SK-N-SH (cell line): ENCODE results near the gene HDAC6. TPM values are rescaled to one million over a fixed set of nuclear protein-coding genes. Genes with fewer than 3 reads are reported as not detected.

ENCODE experiments used
- CTCF ChIA-PET: fragments of 300-600, 350-600 bp; formaldehyde crosslinking; extraction: SDS; loops from one replicate; lab custom pipeline; 2021; lab: Yijun Ruan, JAX
- POLR2A ChIA-PET: fragments of 350-600 bp; sonication (Branson Sonifier 250); formaldehyde crosslinking; extraction: SDS; loops from one replicate; lab custom pipeline; 2020; ENCODE audit warnings: antibody characterized with exemption, inconsistent platforms; lab: Yijun Ruan, JAX
- DNase-seq: peaks from one replicate; pipeline ENCODE4 v3.0.0; 2012
- H2AFZ ChIP-seq: fragments of 200-600 bp; sonication (generic); 2 replicates; pipeline ENCODE4 v1.8.1; 2016; ENCODE audit warnings: antibody characterized with exemption, mild to moderate bottlenecking, low read depth
- H3F3A ChIP-seq: fragments of 200-600 bp; sonication (generic); replicated peaks from 2 replicates; pipeline ENCODE3; 2016; ENCODE audit warnings: antibody characterized with exemption, mild to moderate bottlenecking; ENCODE audit not compliant: insufficient read depth
- H3K27ac ChIP-seq, 2 experiments: fragments of 200-500 bp in 1 of 2; fragments of 200-600 bp in 1 of 2; sonication (Bioruptor generic) in 1 of 2; sonication (generic), shearing (Covaris generic) in 1 of 2; 2 replicates each; pipeline versions ENCODE4 v1.5.1 to v1.6.1; 2014 to 2016; ENCODE audit warnings: low read depth in 2 of 2, inconsistent platforms in 1 of 2, low read length in 1 of 2, mild to moderate bottlenecking in 1 of 2, mixed read lengths in 1 of 2
- H3K27me3 ChIP-seq: fragments of 200-600 bp; sonication (generic), shearing (Covaris generic); 2 replicates; pipeline ENCODE4 v1.6.1; 2016; ENCODE audit warnings: mixed run types; ENCODE audit not compliant: insufficient read depth
- H3K36me3 ChIP-seq, 2 experiments: fragments of 200-500 bp in 1 of 2; fragments of 200-600 bp in 1 of 2; sonication (Bioruptor generic) in 1 of 2; sonication (generic) in 1 of 2; replicated peaks in 1 of 2; 2 replicates each; pipeline versions ENCODE3 to v1.5.1; 2014 to 2016; ENCODE audit warnings: low read length in 1 of 2, mild to moderate bottlenecking in 1 of 2; ENCODE audit not compliant: insufficient read depth in 2 of 2, control insufficient read depth in 1 of 2
- H3K4me1 ChIP-seq, 2 experiments: fragments of 200-500 bp in 1 of 2; fragments of 200-600 bp in 1 of 2; sonication (Bioruptor generic) in 1 of 2; sonication (generic), shearing (Covaris generic) in 1 of 2; 2 replicates each; pipeline versions ENCODE4 v1.5.1 to v1.6.1; 2014 to 2016; ENCODE audit warnings: low read depth in 1 of 2, low read length in 1 of 2, mixed run types in 1 of 2; ENCODE audit not compliant: insufficient read depth in 2 of 2, control insufficient read depth in 1 of 2
- H3K4me2 ChIP-seq: fragments of 200-600 bp; sonication (generic), shearing (Covaris generic); 2 replicates; pipeline ENCODE4 v1.6.1; 2017; ENCODE audit warnings: mixed run types
- H3K4me3 ChIP-seq, 2 experiments: fragments of 200-500 bp in 1 of 2; fragments of 200-600 bp in 1 of 2; sonication (Bioruptor generic) in 1 of 2; sonication (generic), shearing (Covaris generic) in 1 of 2; 2 replicates each; pipeline versions ENCODE4 v1.5.1 to v1.8.1; 2014 to 2016; ENCODE audit warnings: low read depth in 2 of 2, inconsistent platforms in 1 of 2, low read length in 1 of 2, mild to moderate bottlenecking in 1 of 2, mixed read lengths in 1 of 2, moderate library complexity in 1 of 2
- H3K79me2 ChIP-seq: fragments of 200-600 bp; sonication (generic); 2 replicates; pipeline ENCODE4 v1.8.1; 2017; ENCODE audit warnings: mild to moderate bottlenecking; ENCODE audit not compliant: insufficient read depth
- H3K9ac ChIP-seq: fragments of 200-600 bp; sonication (generic); 2 replicates; pipeline ENCODE4 v1.6.1; 2017; ENCODE audit warnings: mixed run types
- H3K9me2 ChIP-seq: fragments of 200-600 bp; sonication (generic); 2 replicates; pipeline ENCODE4 v1.6.1; 2017; ENCODE audit warnings: mixed run types
- H3K9me3 ChIP-seq: fragments of 200-600 bp; sonication (generic); 2 replicates; pipeline ENCODE4 v1.6.1; 2017; ENCODE audit warnings: mixed run types, mild to moderate bottlenecking, moderate library complexity
- H4K20me1 ChIP-seq: fragments of 200-600 bp; sonication (generic); 2 replicates; pipeline ENCODE4 v1.6.1; 2017; ENCODE audit warnings: mild to moderate bottlenecking, mixed run types; ENCODE audit not compliant: insufficient read depth
- CHD2 ChIP-seq: fragments of 150-350 bp; IDR thresholded peaks from 2 replicates; pipeline ENCODE4 v1.6.1; 2018; ENCODE audit warnings: low read length; ENCODE audit not compliant: partially characterized antibody
- ELF1 ChIP-seq: IDR thresholded peaks from 2 replicates; pipeline ENCODE4 v1.4.0; 2012
- EP300 ChIP-seq, 2 experiments: IDR thresholded peaks; 2 replicates each; pipeline versions ENCODE4 v1.4.0 to v1.6.1; 2012; ENCODE audit warnings: borderline replicate concordance in 1 of 2, low read depth in 1 of 2, low read length in 1 of 2
- FOSL2 ChIP-seq: IDR thresholded peaks from 2 replicates; pipeline ENCODE4 v1.4.0; 2012; ENCODE audit warnings: low read depth, mild to moderate bottlenecking, moderate library complexity, borderline replicate concordance
- IRF3 ChIP-seq: fragments of 150-350 bp; IDR thresholded peaks from 2 replicates; pipeline ENCODE4 v1.6.1; 2016; ENCODE audit warnings: mild to moderate bottlenecking, low read depth, low read length
- MXI1 ChIP-seq: IDR thresholded peaks from 2 replicates; pipeline ENCODE4 v1.6.1; 2012; ENCODE audit warnings: mild to moderate bottlenecking, low read depth, low read length, improper control_type of control experiment
- NFIC ChIP-seq: IDR thresholded peaks from 2 replicates; pipeline ENCODE4 v1.4.0; 2012; ENCODE audit warnings: borderline replicate concordance
- REST ChIP-seq: IDR thresholded peaks from 2 replicates; pipeline ENCODE4 v1.6.1; 2012; ENCODE audit warnings: mild to moderate bottlenecking, low read depth, low read length, moderate library complexity
- SMC3 ChIP-seq: IDR thresholded peaks from 2 replicates; pipeline ENCODE4 v1.6.1; 2012; ENCODE audit warnings: low read depth, low read length, improper control_type of control experiment
- TCF12 ChIP-seq: IDR thresholded peaks from 2 replicates; pipeline ENCODE4 v1.4.0; 2012
- ZBTB33 ChIP-seq: IDR thresholded peaks from 2 replicates; pipeline ENCODE4 v1.4.0; 2012; ENCODE audit warnings: low read depth, borderline replicate concordance
- WGBS: methylation state at CpG from one replicate; pipeline ENCODE4 v1.1.6; 2017; ENCODE audit warnings: low lambda C conversion rate; 5-methylcytosine and 5-hydroxymethylcytosine counted together
- polyA plus RNA-seq, 3 experiments: library from polyadenylated mRNA; depleted of rRNA; stranded (reverse); fragments of >200 nt; gene quantifications; 2 replicates each; pipeline ENCODE4 v1.2.3, GENCODE V29; 2012

The HDAC6 gene
- polyA plus RNA-seq, 1 of the 3 experiments (the other 2 are of a cell fraction), result 34.0 TPM

GRCh38 chrX:48779399-48779798 lies 22.5 kb upstream of the HDAC6 start:
- no peak overlapping the region for H3K27ac ChIP-seq
- POLR2A ChIA-PET, result no interaction called here
- TF ChIP-seq CHD2 (no peak), TCF12 (no peak), ELF1 (no peak), ZBTB33 (no peak), IRF3 (no peak), REST (no peak), NFIC (no peak), EP300 (IDR thresholded peaks at IDR 0.05; ENCODE audit: borderline replicate concordance in 1 of 2, low read depth in 1 of 2, low read length in 1 of 2) (no peak), MXI1 (no peak), SMC3 (no peak)
- WGBS, result 47% methylated on average over 7 of the region's 7 CpGs
- H3K9me2 ChIP-seq, result no peaks in the 10 kb centered on the region
- H3K27me3 ChIP-seq, result peaks cover 10% of the 10 kb centered on the region; the same call in 1 of the 2 replicates
- no peak overlapping the region for H3K9ac ChIP-seq
- H2AFZ ChIP-seq, result no peak overlapping the region
- no peaks in the 10 kb centered on the region for H3K9me3 ChIP-seq
- H3K79me2 ChIP-seq, result no peaks in the 10 kb centered on the region
- no peak overlapping the region for H3K4me2 ChIP-seq
- no peak overlapping the region for H3K4me3 ChIP-seq
- no peaks in the 10 kb centered on the region for H3F3A ChIP-seq
- CTCF ChIA-PET, result no interaction called here
- no peaks in the 10 kb centered on the region for H3K36me3 ChIP-seq
- H3K4me1 ChIP-seq, result no peaks in the 10 kb centered on the region
- no peak for DNase-seq
- H4K20me1 ChIP-seq, result no peaks in the 10 kb centered on the region

- Histone ChIP-seq H3K4me3 (no peak overlapping the region), H3K9me2 (no peaks in the 10 kb centered on the region), H3K4me2 (no peak overlapping the region), H2AFZ (no peak overlapping the region), H3K36me3 (no peaks in the 10 kb centered on the region), H4K20me1 (no peaks in the 10 kb centered on the region), H3K4me1 (no peaks in the 10 kb centered on the region), H3K27ac (no peak overlapping the region), H3F3A (no peaks in the 10 kb centered on the region), H3K27me3 (peaks cover 3% of the 10 kb centered on the region; the same call in 1 of the 2 replicates), H3K79me2 (no peaks in the 10 kb centered on the region), H3K9me3 (no peaks in the 10 kb centered on the region), H3K9ac (no peak overlapping the region)
- no peak for TF ChIP-seq FOSL2
- no peak for DNase-seq
- 41% methylated on average over 6 of the region's 6 CpGs for WGBS
- ChIA-PET POLR2A (no interaction called here), CTCF (no interaction called here)
Observed at GRCh38 chrX:48781705-48782104, 20.2 kb upstream of the HDAC6 start.
